Spleen (tissue), 11 donors: ENCODE data around the gene COBL. TPM values are rescaled to one million over a fixed set of nuclear protein-coding genes. Genes with fewer than 3 reads are reported as not detected.

ENCODE experiments used
- DNase-seq: peaks from one replicate; pipeline ENCODE4 v3.0.0-alpha.2; 2020
- H3K27ac ChIP-seq, 8 donors: fragments of 200-600 bp; sonication (generic) in 7 of 8; 1 replicate in 4 of 8; 2 replicates in 4 of 8; pipeline versions ENCODE4 v1.5.0 to v1.8.0; 2016 to 2021; ENCODE audit warnings: inconsistent platforms in 4 of 8, mild to moderate bottlenecking in 4 of 8, moderate library complexity in 1 of 8
- H3K27me3 ChIP-seq, 7 donors: fragments of 200-600 bp; sonication (generic) in 6 of 7; replicated peaks in 1 of 7; 1 replicate in 4 of 7; 2 replicates in 3 of 7; pipeline versions ENCODE4 v1.5.0 to v1.8.0; 2016 to 2021; ENCODE audit warnings: inconsistent platforms in 3 of 7, mild to moderate bottlenecking in 1 of 7
- H3K36me3 ChIP-seq, 6 donors: fragments of 200-600 bp; sonication (generic) in 5 of 6; 1 replicate in 4 of 6; 2 replicates in 2 of 6; pipeline versions ENCODE4 v1.5.0 to v1.8.0; 2016 to 2021; ENCODE audit warnings: inconsistent platforms in 2 of 6
- H3K4me1 ChIP-seq, 6 donors: fragments of 200-600 bp; sonication (generic) in 5 of 6; 1 replicate in 3 of 6; 2 replicates in 3 of 6; pipeline versions ENCODE4 v1.5.0 to v1.8.0; 2016 to 2021; ENCODE audit warnings: inconsistent platforms in 3 of 6
- H3K4me3 ChIP-seq, 8 donors: fragments of 200-600 bp; sonication (generic) in 7 of 8; 1 replicate in 4 of 8; 2 replicates in 4 of 8; pipeline versions ENCODE4 v1.5.0 to v1.8.0; 2016 to 2021; ENCODE audit warnings: inconsistent platforms in 4 of 8, mild to moderate bottlenecking in 4 of 8, moderate library complexity in 2 of 8
- H3K9me3 ChIP-seq, 8 donors: fragments of 200-600 bp; sonication (generic) in 7 of 8; 1 replicate in 4 of 8; 2 replicates in 4 of 8; pipeline versions ENCODE4 v1.5.0 to v1.8.0; 2016 to 2021; ENCODE audit warnings: inconsistent platforms in 4 of 8
- CTCF ChIP-seq, 11 experiments: fragments of 200-600 bp in 7 of 11; fragments of 450-650 bp in 4 of 11; sonication (generic) in 4 of 11; IDR thresholded peaks in 8 of 11; conservative IDR thresholded peaks in 3 of 11; 1 replicate in 7 of 11; 2 replicates in 4 of 11; pipeline versions ENCODE4 v1.4.0 to v1.8.0; 2016 to 2021; ENCODE audit warnings: antibody characterized with exemption in 11 of 11, inconsistent platforms in 4 of 11, mild to moderate bottlenecking in 1 of 11
- POLR2A ChIP-seq, 3 donors: fragments of 450-650 bp; IDR thresholded peaks; one replicate each; pipeline ENCODE4 v1.5.1; 2017; ENCODE audit warnings: antibody characterized with exemption in 3 of 3, mild to moderate bottlenecking in 1 of 3
- POLR2AphosphoS5 ChIP-seq, 3 donors: sonication (generic); formaldehyde crosslinking; IDR thresholded peaks; one replicate each; pipeline ENCODE4 v1.5.1; 2017; ENCODE audit warnings: antibody characterized with exemption in 3 of 3
- WGBS, 5 donors: extraction: QIAGEN DNeasy Blood & Tissue Kit in 3 of 5; methylation state at CpG; one replicate each; pipeline versions ENCODE4 v1.1.5 to v1.1.7; 2013 to 2018; 5-methylcytosine and 5-hydroxymethylcytosine counted together
- intact Hi-C: fragments of 100-400 bp; cut with DNase I; formaldehyde crosslinking; loops from one replicate; pipeline ENCODE4 v1.15.0; 2023; ENCODE audit warnings: low total_unique reads
- polyA plus RNA-seq, 3 donors: library from polyadenylated mRNA; stranded (reverse); fragments of 200-250 nt; gene quantifications; one replicate each; pipeline ENCODE4 v1.2.1, GENCODE V29; 2013
- total RNA-seq, 7 donors: library from RNA; depleted of rRNA in 3 of 7; stranded (reverse); fragments of >200 nt in 3 of 7; fragmentation: NEBNext Ultra II Directional in 4 of 7; extraction: Animal tissue kit (Norgen Biotek cat#: 25700) in 4 of 7; gene quantifications; one replicate each; pipeline versions ENCODE4 v1.1.0 to v1.2.1, GENCODE V29; 2016 to 2021
- donor health status: healthy with polysubstance abuse.
- donor health status: DM: no; HTN: no; CAD: no; lungs with moderate emphysema.
- donor health status: DM: no; HTN: no; CAD: no.
- donor health status: Bipolar disorder and iron deficiency.
- donor health status: healthy.
- donor health status: DM: no; HTN: no; CAD: no.
- donor health status: DM: yes; HTN: yes; CAD: no.

COBL gene
- total and polyA plus RNA-seq, 10 donors, result 0.09 to 0.80 (median 0.57) TPM; not detected in 1

- H3K27me3 ChIP-seq, result no peaks in the 10 kb centered on the region
- H3K36me3 ChIP-seq, result no peaks in the 10 kb centered on the region
- no peak for DNase-seq
- TF ChIP-seq CTCF (IDR thresholded peaks at IDR 0.05 in 8 of 11, conservative IDR thresholded peaks at IDR 0.05 in 3 of 11), result no peak
- no peak for TF ChIP-seq POLR2AphosphoS5 (IDR thresholded peaks at IDR 0.05)
- no peak for TF ChIP-seq POLR2A (IDR thresholded peaks at IDR 0.05)
- intact Hi-C loops, result no loop called here
- 85 to 90% (median 89%) methylated on average over 5 of the region's 5 CpGs for WGBS, 5 donors
- peaks cover 0 to 11% (median 2%) of the 10 kb centered on the region in 8 donors for H3K9me3 ChIP-seq
- H3K4me1 ChIP-seq, result no peaks in the 10 kb centered on the region
- no peak overlapping the region for H3K4me3 ChIP-seq
- no peak overlapping the region for H3K27ac ChIP-seq
These were observed 35.1 kb upstream of the COBL start for GRCh38 chr7:51351661-51352060.

GRCh38 chr7:51350546-51350896, 33.9 kb upstream of the COBL start:
- 60 to 76% (median 66%) methylated on average over 1 of the region's 1 CpG for WGBS, 5 donors

GRCh38 chr7:51349820-51350545, 33.4 kb upstream of the COBL start:
- H3K27ac ChIP-seq, result no peak overlapping the region
- WGBS, 5 donors, result 76 to 86% (median 82%) methylated on average over 8 of the region's 8 CpGs
- no peaks in the 10 kb centered on the region for H3K36me3 ChIP-seq
- H3K4me3 ChIP-seq, result no peak overlapping the region
- H3K27me3 ChIP-seq, result no peaks in the 10 kb centered on the region
- H3K4me1 ChIP-seq, result no peaks in the 10 kb centered on the region
- no peak for DNase-seq
- intact Hi-C loops, result no loop called here
- H3K9me3 ChIP-seq, result peaks cover 0 to 8% (median 2%) of the 10 kb centered on the region in 8 donors
- TF ChIP-seq POLR2A (IDR thresholded peaks at IDR 0.05), result no peak
- no peak for TF ChIP-seq CTCF (IDR thresholded peaks at IDR 0.05 in 8 of 11, conservative IDR thresholded peaks at IDR 0.05 in 3 of 11)
- no peak for TF ChIP-seq POLR2AphosphoS5 (IDR thresholded peaks at IDR 0.05)

More at GRCh38 chr7:51350546-51350896, 33.9 kb upstream of the COBL start:
- Histone ChIP-seq H3K9me3 (peaks cover 0 to 11% (median 2%) of the 10 kb centered on the region in 8 donors), H3K27me3 (no peaks in the 10 kb centered on the region), H3K4me1 (no peaks in the 10 kb centered on the region), H3K27ac (no peak overlapping the region), H3K4me3 (no peak overlapping the region), H3K36me3 (no peaks in the 10 kb centered on the region)
- intact Hi-C loops, result no loop called here
- TF ChIP-seq POLR2A (IDR thresholded peaks at IDR 0.05) (no peak), POLR2AphosphoS5 (IDR thresholded peaks at IDR 0.05) (no peak), CTCF (IDR thresholded peaks at IDR 0.05 in 8 of 11, conservative IDR thresholded peaks at IDR 0.05 in 3 of 11) (no peak)
- DNase-seq, result no peak

- no peak for DNase-seq
- intact Hi-C loops, result no loop called here
- H3K4me3 ChIP-seq, result no peak overlapping the region
- H3K36me3 ChIP-seq, result no peaks in the 10 kb centered on the region
- 70 to 86% (median 74%) methylated on average over 3 of the region's 3 CpGs for WGBS, 5 donors
- H3K27me3 ChIP-seq, result no peaks in the 10 kb centered on the region
- no peaks in the 10 kb centered on the region for H3K4me1 ChIP-seq
- TF ChIP-seq CTCF (IDR thresholded peaks at IDR 0.05 in 8 of 11, conservative IDR thresholded peaks at IDR 0.05 in 3 of 11) (no peak), POLR2A (IDR thresholded peaks at IDR 0.05) (no peak), POLR2AphosphoS5 (IDR thresholded peaks at IDR 0.05) (no peak)
- H3K9me3 ChIP-seq, result no peaks in the 10 kb centered on the region
- no peak overlapping the region for H3K27ac ChIP-seq
These were observed 29.5 kb upstream of the COBL start for GRCh38 chr7:51346126-51346525.
